ENCODE results near the gene MAJIN. TPM values are rescaled to one million over a fixed set of nuclear protein-coding genes. Genes with fewer than 3 reads are reported as not detected.

MAJIN gene
- total RNA-seq, 1 experiment from 2014 or later, result not detected

- TF ChIP-seq FOXJ3 (CRISPR knock-in tag; IDR thresholded peaks at IDR 0.05; ENCODE audit: borderline replicate concordance) (no peak), ZNF317 (CRISPR knock-in tag; IDR thresholded peaks at IDR 0.05; ENCODE audit: borderline replicate concordance, low read depth) (no peak), EMX1 (CRISPR knock-in tag; IDR thresholded peaks at IDR 0.05) (no peak)
These were observed 66.2 kb downstream of the MAJIN start (continued) for GRCh38 chr11:64905516-64906313.

- Mint-ChIP-seq H3K4me3 (no peak overlapping the region), H3K9me3 (no peaks in the 10 kb centered on the region), H3K36me3 (peaks cover 11% of the 10 kb centered on the region; the same call in 1 of the 2 replicates), H3K4me1 (no peaks in the 10 kb centered on the region), H3K27ac (no peak overlapping the region), H3K27me3 (ENCODE audit: low read depth) (no peaks in the 10 kb centered on the region)
- ATAC-seq, result no peak
- no peak for DNase-seq (ENCODE audit: low spot score)
- CTCF ChIA-PET, result interaction anchor here (1.1 kb wide), 1 partner anchor 15 kb away, joined by 6 read pairs; no protein-coding TSS in a partner anchor
- POLR2A ChIA-PET, result no interaction called here
- no peak for TF ChIP-seq TEAD1 (CRISPR knock-in tag; IDR thresholded peaks at IDR 0.05)
- TF ChIP-seq EMX1 (CRISPR knock-in tag; IDR thresholded peaks at IDR 0.05), result no peak
- TF ChIP-seq RELA (CRISPR knock-in tag; IDR thresholded peaks at IDR 0.05; ENCODE audit: borderline replicate concordance), result no peak
- no peak for TF ChIP-seq TP53 (CRISPR knock-in tag; IDR thresholded peaks at IDR 0.05)
- no peak for TF ChIP-seq ZNF416 (CRISPR knock-in tag; IDR thresholded peaks at IDR 0.05)
These were observed 68.5 kb downstream of the MAJIN start for GRCh38 chr11:64903291-64903833.

GRCh38 chr11:64902102-64902900 lies 69.6 kb downstream of the MAJIN start:
- no peak overlapping the region for H3K4me3 Mint-ChIP-seq
- no peak for DNase-seq (ENCODE audit: low spot score)

More at GRCh38 chr11:64902102-64902900, 69.6 kb downstream of the MAJIN start:
- H3K36me3 Mint-ChIP-seq, result peaks cover 6% of the 10 kb centered on the region; the same call in 1 of the 2 replicates
- TF ChIP-seq FOXP4 (CRISPR knock-in tag; IDR thresholded peaks at IDR 0.05), result no peak
- TF ChIP-seq MLX (CRISPR knock-in tag; IDR thresholded peaks at IDR 0.05), result no peak
- TF ChIP-seq SMAD3 (CRISPR knock-in tag; IDR thresholded peaks at IDR 0.05; ENCODE audit: borderline replicate concordance), result no peak
- no peak for TF ChIP-seq AR (CRISPR knock-in tag; IDR thresholded peaks at IDR 0.05)
- no peak for TF ChIP-seq SOX15 (CRISPR knock-in tag; IDR thresholded peaks at IDR 0.05)
- TF ChIP-seq ELF4 (CRISPR knock-in tag; IDR thresholded peaks at IDR 0.05; ENCODE audit: low read depth), result no peak
- TF ChIP-seq STAT6 (CRISPR knock-in tag; conservative IDR thresholded peaks at IDR 0.05; ENCODE audit: low read depth), result no peak
- TF ChIP-seq ZMAT4 (CRISPR knock-in tag; IDR thresholded peaks at IDR 0.05), result no peak
- POLR2A ChIA-PET, result no interaction called here
- H3K9me3 Mint-ChIP-seq, result no peaks in the 10 kb centered on the region
- peak; percentile 24; the same call in 1 of the 2 replicates for ATAC-seq
- H3K4me1 Mint-ChIP-seq, result no peaks in the 10 kb centered on the region
- CTCF ChIA-PET, result interaction anchor here (1.1 kb wide), 1 partner anchor 14 kb away, joined by 4 read pairs; no protein-coding TSS in a partner anchor
- H3K27me3 Mint-ChIP-seq (ENCODE audit: low read depth), result no peaks in the 10 kb centered on the region
- no peak overlapping the region for H3K27ac Mint-ChIP-seq

Data from WTC11 (cell line).